Muscle of leg (tissue), 11 donors: ENCODE data around the gene PROB1. TPM values are rescaled to one million over a fixed set of nuclear protein-coding genes. Genes with fewer than 3 reads are reported as not detected.

Experiments used
- DNase-seq: peaks from one replicate; pipeline ENCODE4 v3.0.0; 2013
- H3K27ac ChIP-seq: one replicate; pipeline ENCODE4 v1.5.1; 2013; ENCODE audit warnings: mild to moderate bottlenecking, low read length, control low read depth
- H3K27me3 ChIP-seq: one replicate; pipeline ENCODE4 v1.6.1; 2013; ENCODE audit warnings: low read length; ENCODE audit not compliant: control insufficient read depth, insufficient read depth
- H3K36me3 ChIP-seq: one replicate; pipeline ENCODE4 v1.6.1; 2013; ENCODE audit warnings: low read length; ENCODE audit not compliant: control insufficient read depth, insufficient read depth
- H3K4me1 ChIP-seq: one replicate; pipeline ENCODE4 v1.6.1; 2013; ENCODE audit warnings: low read length; ENCODE audit not compliant: control insufficient read depth, insufficient read depth
- H3K4me3 ChIP-seq: one replicate; pipeline ENCODE4 v1.5.1; 2013; ENCODE audit warnings: low read length, control low read depth
- H3K9me3 ChIP-seq: replicated peaks from 2 replicates; pipeline ENCODE4 v1.6.1; 2013; ENCODE audit warnings: low read depth, low read length; ENCODE audit not compliant: control insufficient read depth
- WGBS: methylation state at CpG from one replicate; pipeline ENCODE4 v1.1.5; 2013; ENCODE audit warnings: missing lambda C conversion rate; ENCODE audit not compliant: insufficient coverage; 5-methylcytosine and 5-hydroxymethylcytosine counted together
- polyA plus RNA-seq, 8 donors: library from polyadenylated mRNA; unstranded; fragments of 120-200 nt; gene quantifications; one replicate each; pipeline versions ENCODE4 v1.2.1 to v1.2.3, GENCODE V29; 2013; ENCODE audit warnings: inconsistent platforms in 1 of 8, low replicate concordance in 1 of 8; ENCODE audit not compliant: insufficient read length in 8 of 8, insufficient read depth in 1 of 8
- total RNA-seq: library from RNA; stranded (reverse); fragments of 120-200 nt; gene quantifications from one replicate; pipeline ENCODE4 v1.2.4, GENCODE V29; 2013

Gene PROB1
- total and polyA plus RNA-seq, 9 donors: 18.8 to 54.2 (median 36.9) TPM

DNA sequence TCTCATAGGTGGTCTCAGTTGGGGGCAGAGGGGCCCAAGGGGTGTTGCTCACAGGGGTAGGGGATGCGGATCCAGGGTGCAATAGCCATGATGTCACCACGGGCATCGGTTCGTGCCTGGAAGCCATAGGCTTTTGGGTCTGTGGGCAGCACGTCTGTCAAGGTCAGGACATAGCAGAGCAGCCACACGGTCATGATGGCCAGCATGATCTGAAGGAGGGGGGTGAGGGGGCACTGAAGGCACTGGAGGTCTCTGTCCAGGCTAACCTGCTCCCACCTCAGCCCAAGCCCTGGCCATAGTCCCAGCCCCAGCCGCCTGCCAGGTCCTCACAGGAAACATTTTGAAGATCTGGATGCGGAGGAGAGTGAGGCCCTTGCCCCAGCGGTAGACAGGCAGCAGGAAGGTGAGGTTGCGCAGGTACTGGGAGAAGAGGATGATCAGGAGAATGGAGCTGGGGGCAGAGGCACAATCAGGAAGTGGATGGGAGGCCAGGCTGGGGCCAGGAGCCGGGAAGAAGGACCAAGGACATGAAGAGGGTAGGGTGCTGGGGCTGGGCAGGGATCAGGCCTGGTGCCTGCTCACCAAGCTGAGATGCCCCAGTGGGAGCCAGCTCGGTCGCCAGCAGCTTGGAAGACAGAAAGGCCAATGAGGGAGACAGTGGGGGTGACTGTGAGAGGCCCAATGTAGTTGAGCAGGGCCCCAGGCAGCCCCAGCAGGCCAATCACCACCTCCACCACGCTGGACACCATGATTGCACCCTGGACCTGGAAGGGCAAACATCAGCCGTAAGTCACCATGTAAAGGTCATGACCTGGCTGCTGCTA lies 15.1 kb downstream of the PROB1 start:
- Histone ChIP-seq H3K9me3 (no peaks in the 10 kb centered on the region), H3K4me1 (peaks cover 4% of the 10 kb centered on the region), H3K4me3 (no peak overlapping the region), H3K27ac (no peak overlapping the region), H3K36me3 (peaks cover 4% of the 10 kb centered on the region), H3K27me3 (no peaks in the 10 kb centered on the region)
- WGBS: 74% methylated on average over 15 of the region's 15 CpGs
- DNase-seq: no peak

DNA sequence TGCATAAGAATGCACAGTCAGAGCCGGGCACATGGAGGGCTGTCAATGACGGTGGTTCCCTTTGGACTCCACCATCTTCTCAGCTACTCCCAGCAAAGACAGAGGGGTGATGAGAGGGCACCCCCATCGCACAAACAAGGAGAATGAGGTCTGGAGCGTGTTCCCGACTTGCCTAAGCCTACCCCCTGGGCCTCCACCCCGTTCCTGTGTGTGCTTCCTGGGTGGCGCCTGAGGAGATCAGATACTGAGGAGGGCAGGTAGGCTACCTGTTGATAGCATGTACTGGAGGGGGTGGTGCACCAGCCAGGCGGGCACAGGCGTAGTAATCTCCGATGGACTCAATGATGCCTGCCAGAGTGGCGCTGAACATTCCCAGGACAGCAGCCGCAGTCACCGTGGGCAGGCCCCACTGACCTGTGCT lies 16.0 kb downstream of the PROB1 start:
- WGBS: 81% methylated on average over 9 of the region's 13 CpGs
- H3K4me3 ChIP-seq: no peak overlapping the region
- H3K4me1 ChIP-seq: peaks cover 2% of the 10 kb centered on the region
- H3K36me3 ChIP-seq: peaks cover 4% of the 10 kb centered on the region
- no peak overlapping the region for H3K27ac ChIP-seq
- DNase-seq: no peak
- H3K27me3 ChIP-seq: no peaks in the 10 kb centered on the region
- H3K9me3 ChIP-seq: no peaks in the 10 kb centered on the region

DNA sequence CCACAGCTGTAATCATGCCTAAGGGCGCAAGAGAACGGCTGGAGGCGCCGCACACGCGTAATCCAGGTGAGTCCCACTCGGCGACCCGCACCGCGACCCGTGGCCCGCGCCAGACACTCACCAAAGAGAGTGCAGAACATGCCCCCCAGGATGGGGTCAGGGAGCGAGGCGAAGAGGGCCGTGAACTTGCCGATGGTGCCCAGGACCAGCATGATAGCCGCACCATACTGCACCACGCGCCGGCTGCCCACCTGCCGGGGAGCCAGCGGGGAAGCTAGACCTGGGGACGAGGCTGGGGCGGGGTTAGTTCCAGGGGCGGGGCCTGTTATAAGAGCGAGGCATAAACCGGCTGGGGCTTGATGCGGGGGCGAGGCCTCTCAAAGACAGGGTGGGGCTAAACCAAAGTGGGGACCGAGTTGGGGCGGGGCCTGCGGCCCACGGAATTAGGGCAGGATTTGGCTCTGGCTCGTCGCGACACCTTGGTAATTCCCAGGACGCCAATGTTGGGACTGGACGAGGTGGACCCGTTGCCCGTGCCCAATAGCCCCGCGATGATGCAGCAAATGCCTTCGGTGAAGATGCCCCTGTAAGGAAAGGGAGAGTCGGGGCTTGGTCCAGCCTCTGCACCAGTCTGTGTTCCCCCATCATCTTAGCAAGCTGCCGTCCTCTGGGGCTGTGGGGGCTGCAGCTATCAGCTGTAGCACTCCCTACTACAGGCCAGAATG lies 16.6 kb downstream of the PROB1 start:
- Histone ChIP-seq H3K36me3 (peaks cover 4% of the 10 kb centered on the region), H3K27ac (no peak overlapping the region), H3K4me1 (peaks cover 8% of the 10 kb centered on the region), H3K4me3 (no peak overlapping the region), H3K27me3 (no peaks in the 10 kb centered on the region), H3K9me3 (no peaks in the 10 kb centered on the region)
- no peak for DNase-seq
- 46% methylated on average over 43 of the region's 47 CpGs for WGBS

DNA sequence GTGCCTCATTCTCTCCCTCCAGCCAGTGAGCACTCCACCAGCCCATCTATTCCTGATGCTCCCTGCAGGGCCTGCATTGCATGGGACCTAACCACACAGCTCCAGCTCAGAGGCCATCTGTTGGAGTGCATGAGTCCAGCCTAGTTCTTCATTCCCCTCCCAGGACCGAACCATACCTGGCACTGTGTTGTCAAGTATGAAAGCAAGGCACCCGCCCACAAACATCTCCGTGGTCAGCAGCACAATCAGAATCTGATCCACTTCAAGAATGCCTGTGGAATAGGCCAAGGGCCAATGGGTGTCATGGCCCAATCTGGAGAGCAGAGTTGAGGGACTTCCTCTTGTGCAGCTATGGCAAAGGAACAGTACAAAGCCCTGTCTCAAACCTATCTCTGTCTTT lies 17.7 kb downstream of the PROB1 start:
- no peak for DNase-seq
- 80% methylated on average over 3 of the region's 3 CpGs for WGBS
- no peaks in the 10 kb centered on the region for H3K9me3 ChIP-seq

DNA sequence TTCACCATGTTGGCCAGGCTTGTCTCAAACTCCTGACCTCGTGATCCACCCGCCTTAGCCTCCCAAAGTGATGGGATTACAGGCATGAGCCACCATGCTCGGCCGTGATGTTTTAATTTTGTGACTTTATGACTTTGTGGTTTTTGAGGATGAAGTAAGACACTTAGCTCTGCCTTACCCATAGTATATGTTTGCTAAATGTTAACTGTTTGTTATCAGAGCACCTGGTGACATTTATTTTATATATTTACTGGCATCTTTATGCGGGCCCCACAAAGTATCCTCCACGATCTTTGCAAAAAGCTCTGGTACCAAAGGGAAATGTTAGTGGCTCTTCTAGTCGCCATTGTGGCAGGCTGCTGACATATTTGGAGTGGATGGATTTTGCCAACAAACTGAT lies 18.5 kb downstream of the PROB1 start:
- Histone ChIP-seq H3K27me3 (no peaks in the 10 kb centered on the region), H3K4me3 (no peak overlapping the region), H3K36me3 (peaks cover 15% of the 10 kb centered on the region), H3K4me1 (peaks cover 8% of the 10 kb centered on the region), H3K9me3 (no peaks in the 10 kb centered on the region), H3K27ac (no peak overlapping the region)
- no peak for DNase-seq
- 100% methylated on average over 2 of the region's 7 CpGs for WGBS

More for the DNA sequence above, 17.7 kb downstream of the PROB1 start:
- peaks cover 8% of the 10 kb centered on the region for H3K4me1 ChIP-seq
- H3K27ac ChIP-seq: no peak overlapping the region
- no peak overlapping the region for H3K4me3 ChIP-seq
- peaks cover 6% of the 10 kb centered on the region for H3K36me3 ChIP-seq
- no peaks in the 10 kb centered on the region for H3K27me3 ChIP-seq

DNA sequence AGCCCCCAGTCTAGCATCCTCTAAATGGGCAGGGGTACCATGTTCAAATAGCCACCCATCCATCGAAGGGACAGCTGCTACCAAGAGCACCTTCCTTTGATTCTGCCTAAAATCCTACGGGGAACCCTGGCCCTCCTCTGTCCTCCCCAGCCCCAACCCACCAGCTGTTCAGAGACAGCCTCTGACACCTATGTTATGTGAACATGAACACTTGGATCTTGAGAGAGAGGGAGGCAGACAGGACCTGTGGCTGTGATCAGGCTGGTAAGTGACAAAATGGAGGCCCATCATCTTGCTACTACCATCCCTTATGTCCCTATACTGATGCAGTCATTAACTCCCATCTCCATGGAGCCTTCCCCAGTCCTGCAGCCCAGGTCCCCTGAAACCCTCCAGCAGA lies 20.0 kb downstream of the PROB1 start:
- H3K27me3 ChIP-seq: no peaks in the 10 kb centered on the region
- WGBS: 88% methylated on average over 1 of the region's 2 CpGs
- H3K27ac ChIP-seq: no peak overlapping the region
- H3K4me3 ChIP-seq: no peak overlapping the region
- DNase-seq: no peak
- no peaks in the 10 kb centered on the region for H3K9me3 ChIP-seq
- peaks cover 8% of the 10 kb centered on the region for H3K4me1 ChIP-seq
- peaks cover 24% of the 10 kb centered on the region for H3K36me3 ChIP-seq

DNA sequence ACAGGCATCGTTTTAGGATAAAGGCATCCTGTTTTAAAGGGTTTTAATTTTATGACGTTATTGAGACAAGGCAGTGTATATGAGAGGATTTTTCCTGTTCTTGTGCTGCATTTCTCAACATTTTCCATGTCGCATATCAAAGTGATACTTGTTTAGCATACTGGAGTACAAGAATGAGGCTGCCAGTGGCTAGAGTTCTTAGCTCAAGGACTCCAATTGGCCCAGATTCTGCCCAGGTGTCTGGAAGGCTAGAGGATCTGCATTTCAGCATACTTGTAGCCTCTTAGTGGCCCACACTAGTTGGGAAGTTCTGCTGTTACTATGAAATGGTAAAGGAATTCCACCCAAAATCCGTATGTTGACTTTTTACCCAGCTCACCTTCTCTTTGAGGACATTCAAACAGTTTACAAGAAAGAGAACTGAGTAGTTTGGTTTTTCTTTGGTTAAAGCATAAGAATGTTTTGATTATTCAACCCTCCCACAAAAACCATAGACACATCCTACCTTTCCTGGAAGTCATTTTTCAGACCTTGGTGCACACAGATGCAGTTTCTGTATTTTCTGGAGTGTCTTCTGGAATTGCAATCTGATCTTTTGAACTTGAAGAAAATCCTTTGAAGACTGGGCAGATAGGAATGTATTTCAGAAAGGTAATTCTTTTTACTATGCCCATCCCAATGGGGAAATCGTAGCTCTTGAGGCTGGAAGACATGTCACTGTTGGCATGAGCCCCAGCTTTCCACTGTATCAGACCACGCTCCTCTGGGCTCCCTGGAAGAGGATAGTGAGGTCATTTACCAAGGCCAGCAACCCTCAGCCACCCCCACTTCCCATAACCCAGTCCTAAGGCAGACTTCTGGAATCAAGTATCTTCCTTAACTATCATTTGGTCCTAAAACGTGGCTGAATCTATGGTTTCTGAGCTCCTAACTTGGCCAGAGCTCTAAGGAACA lies 23.1 kb downstream of the PROB1 start:
- DNase-seq: no peak
- Histone ChIP-seq H3K36me3 (peaks cover 36% of the 10 kb centered on the region), H3K4me3 (no peak overlapping the region), H3K9me3 (no peaks in the 10 kb centered on the region), H3K27ac (no peak overlapping the region), H3K27me3 (no peaks in the 10 kb centered on the region), H3K4me1 (peaks cover 8% of the 10 kb centered on the region)
- WGBS: 59% methylated on average over 2 of the region's 7 CpGs

DNA sequence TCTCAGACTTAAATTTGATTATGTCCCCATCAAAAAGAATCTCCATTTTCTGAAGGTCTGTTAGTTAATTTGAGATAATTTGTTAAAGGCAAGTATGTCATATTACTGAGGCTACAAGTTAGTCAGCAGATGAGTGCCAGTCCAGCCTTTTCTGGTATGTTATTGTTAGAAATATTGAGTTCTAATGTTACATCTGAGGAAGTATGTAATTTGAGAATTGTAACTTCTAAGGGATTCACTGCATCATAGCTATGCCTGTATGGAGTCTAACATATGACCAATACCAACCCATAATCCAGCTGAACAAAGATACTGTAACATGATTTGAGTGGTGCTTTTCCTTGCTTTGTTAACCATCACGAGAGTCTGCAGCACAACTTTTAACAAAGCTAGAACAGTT lies 25.7 kb downstream of the PROB1 start:
- H3K27ac ChIP-seq: no peak overlapping the region
- H3K27me3 ChIP-seq: no peaks in the 10 kb centered on the region
- no CpG with 5 or more reads among the region's 1 CpG for WGBS
- DNase-seq: no peak
- H3K4me3 ChIP-seq: no peak overlapping the region
- peaks cover 54% of the 10 kb centered on the region for H3K36me3 ChIP-seq
- H3K9me3 ChIP-seq: no peaks in the 10 kb centered on the region
- peaks cover 8% of the 10 kb centered on the region for H3K4me1 ChIP-seq

DNA sequence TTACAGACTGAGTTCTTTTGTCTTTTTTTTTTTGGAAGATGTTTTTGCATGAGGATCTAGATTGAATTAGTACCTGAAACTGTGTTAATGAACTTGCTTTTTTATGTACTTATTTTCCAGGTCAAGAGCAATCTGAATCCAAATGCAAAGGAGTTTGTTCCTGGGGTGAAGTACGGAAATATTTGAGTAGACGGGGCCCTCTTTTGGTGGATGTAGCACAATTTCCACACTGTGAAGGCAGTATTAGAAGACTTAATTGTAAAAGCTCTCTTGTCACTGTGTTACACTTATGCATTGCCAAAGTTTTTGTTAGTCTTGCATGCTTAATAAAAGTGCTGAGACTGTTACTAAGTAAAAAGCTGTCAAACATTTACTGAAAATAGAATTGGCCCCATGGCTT lies 26.3 kb downstream of the PROB1 start:
- H3K27me3 ChIP-seq: no peaks in the 10 kb centered on the region
- no peaks in the 10 kb centered on the region for H3K9me3 ChIP-seq
- H3K36me3 ChIP-seq: peaks cover 55% of the 10 kb centered on the region
- DNase-seq: no peak
- H3K4me1 ChIP-seq: peaks cover 4% of the 10 kb centered on the region
- WGBS: 37% methylated on average over 2 of the region's 2 CpGs
- H3K4me3 ChIP-seq: no peak overlapping the region
- H3K27ac ChIP-seq: no peak overlapping the region

DNA sequence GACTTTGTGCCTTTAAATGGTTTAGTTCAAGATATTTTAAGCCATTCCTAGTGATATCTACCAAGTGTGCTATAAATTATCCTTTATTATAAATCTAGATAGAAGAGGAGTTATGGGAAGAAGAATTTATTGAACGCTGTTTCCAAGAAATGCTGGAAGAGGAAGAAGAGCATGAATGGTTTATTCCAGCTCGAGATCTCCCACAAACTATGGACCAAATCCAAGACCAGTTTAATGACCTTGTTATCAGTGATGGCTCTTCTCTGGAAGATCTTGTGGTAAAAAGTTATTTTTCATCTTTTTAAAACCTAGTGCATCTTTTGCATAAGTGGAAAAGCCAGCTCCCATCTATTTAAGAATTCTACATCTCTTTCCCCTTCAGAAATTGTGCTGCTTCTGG lies 30.4 kb downstream of the PROB1 start:
- DNase-seq: peak; percentile 25
- no CpG with 5 or more reads among the region's 2 CpGs for WGBS
- H3K36me3 ChIP-seq: peaks cover 36% of the 10 kb centered on the region
- H3K4me3 ChIP-seq: no peak overlapping the region
- no peaks in the 10 kb centered on the region for H3K4me1 ChIP-seq
- H3K9me3 ChIP-seq: no peaks in the 10 kb centered on the region
- H3K27me3 ChIP-seq: no peaks in the 10 kb centered on the region
- H3K27ac ChIP-seq: no peak overlapping the region
